ENCODE measurements around the gene CCRL2. TPM values are rescaled to one million over a fixed set of nuclear protein-coding genes. Genes with fewer than 3 reads are reported as not detected.
"Not testable (repeated sequence)": the region's sequence is repeated elsewhere in the genome, so short reads cannot be mapped to it uniquely, and the experiment has no call there.

CCRL2 gene
- total RNA-seq, 6 donors from 2014 or later: 4.2 to 25.5 (median 13.7) TPM

GRCh38 chr3:46419816-46420215 lies 12.8 kb downstream of the CCRL2 start:
- WGBS, 2 donors: 96 to 100% methylated on average over 4 of the region's 4 CpGs
- no peaks in the 10 kb centered on the region for H3K27me3 ChIP-seq
- H3K27ac ChIP-seq: no peak overlapping the region
- no peaks in the 10 kb centered on the region for H3K36me3 ChIP-seq
- no peak for DNase-seq
- no peak for ATAC-seq (ENCODE audit: low FRiP score in 2 of 2)
- H3K9me3 ChIP-seq: no peaks in the 10 kb centered on the region
- TF ChIP-seq EP300 (IDR thresholded peaks at IDR 0.05) (no peak), POLR2A (IDR thresholded peaks at IDR 0.05) (no peak)
- peaks cover 8 to 17% (median 10%) of the 10 kb centered on the region in 4 donors for H3K4me1 ChIP-seq
- H3K4me3 ChIP-seq: no peak overlapping the region

- Histone ChIP-seq H3K27me3 (no peaks in the 10 kb centered on the region), H3K36me3 (no peaks in the 10 kb centered on the region), H3K27ac (no peak overlapping the region), H3K9me3 (no peaks in the 10 kb centered on the region), H3K4me1 (peaks cover 6 to 8% (median 7%) of the 10 kb centered on the region in 4 donors), H3K4me3 (no peak overlapping the region)
- TF ChIP-seq CTCF (IDR thresholded peaks at IDR 0.05): no peak
- no peak for TF ChIP-seq EP300 (IDR thresholded peaks at IDR 0.05)
- no peak for TF ChIP-seq POLR2AphosphoS5 (IDR thresholded peaks at IDR 0.05)
- TF ChIP-seq POLR2A (IDR thresholded peaks at IDR 0.05): no peak
- 89 to 96% methylated on average over 2 of the region's 2 CpGs for whole genome bisulfite sequencing, 2 donors
- ATAC-seq (ENCODE audit: low FRiP score in 2 of 2): no peak
- no peak for DNase-seq
Observed at GRCh38 chr3:46420931-46421330, 13.9 kb downstream of the CCRL2 start.

GRCh38 chr3:46422617-46423016 lies 15.6 kb downstream of the CCRL2 start:
- no peak overlapping the region for H3K27ac ChIP-seq
- TF ChIP-seq POLR2A (IDR thresholded peaks at IDR 0.05) (no peak), EP300 (IDR thresholded peaks at IDR 0.05) (no peak), CTCF (IDR thresholded peaks at IDR 0.05) (no peak), POLR2AphosphoS5 (IDR thresholded peaks at IDR 0.05) (no peak)
- no peak overlapping the region for H3K4me3 ChIP-seq
- H3K4me1 ChIP-seq: peaks cover 0 to 9% (median 6%) of the 10 kb centered on the region in 4 donors
- H3K9me3 ChIP-seq: no peaks in the 10 kb centered on the region
- no peaks in the 10 kb centered on the region for H3K36me3 ChIP-seq
- ATAC-seq (ENCODE audit: low FRiP score in 2 of 2) (no peak), DNase-seq (no peak)
- H3K27me3 ChIP-seq: no peaks in the 10 kb centered on the region
- 89 to 100% methylated on average over 2 to 6 of the region's 6 CpGs for WGBS, 2 donors

- no peak for ATAC-seq (ENCODE audit: low FRiP score in 2 of 2)
Observed at GRCh38 chr3:46423588-46423987, 16.5 kb downstream of the CCRL2 start.

GRCh38 chr3:46426476-46426875 lies 19.4 kb downstream of the CCRL2 start:
- not testable (repeated sequence) for H3K4me3 ChIP-seq; H3K36me3 ChIP-seq; DNase-seq; ATAC-seq (ENCODE audit: low FRiP score in 2 of 2); H3K9me3 ChIP-seq; H3K27me3 ChIP-seq; H3K4me1 ChIP-seq; H3K27ac ChIP-seq
- WGBS, 2 donors: 46% methylated on average over 4 of the region's 4 CpGs

More at GRCh38 chr3:46423588-46423987, 16.5 kb downstream of the CCRL2 start:
- no peak overlapping the region for H3K4me3 ChIP-seq
- no peaks in the 10 kb centered on the region for H3K27me3 ChIP-seq
- no peak for DNase-seq
- no peaks in the 10 kb centered on the region for H3K36me3 ChIP-seq
- no peak overlapping the region for H3K27ac ChIP-seq
- no peak for TF ChIP-seq EP300 (IDR thresholded peaks at IDR 0.05)
- no peak for TF ChIP-seq POLR2AphosphoS5 (IDR thresholded peaks at IDR 0.05)
- H3K9me3 ChIP-seq: no peaks in the 10 kb centered on the region
- WGBS, 2 donors: 68 to 95% methylated on average over 5 of the region's 5 CpGs
- peaks cover 4 to 9% (median 6%) of the 10 kb centered on the region in 4 donors for H3K4me1 ChIP-seq

GRCh38 chr3:46427404-46427803 lies 20.3 kb downstream of the CCRL2 start:
- TF ChIP-seq CTCF (IDR thresholded peaks at IDR 0.05): peak in 3 of 6 experiments; percentile 2 to 16 (median 15)
- H3K4me1 ChIP-seq; H3K27me3 ChIP-seq; H3K36me3 ChIP-seq; H3K9me3 ChIP-seq; H3K4me3 ChIP-seq; H3K27ac ChIP-seq; DNase-seq; ATAC-seq (ENCODE audit: low FRiP score in 2 of 2): not testable (repeated sequence)
- WGBS, 2 donors: 34 to 50% methylated on average over 8 of the region's 8 CpGs

Measured in upper lobe of left lung (tissue), 6 donors.